OCI-LY3 (cell line): Measurements from ENCODE around the gene GNAI1.

Experiments used
- EZH2phosphoT487 ChIP-seq: fragments of 200-600 bp; shearing (Covaris generic); IDR thresholded peaks from 2 replicates; pipeline ENCODE4 v1.6.1; 2018; ENCODE audit warnings: antibody characterized with exemption, mixed run types, low read depth
- TF ChIP-seq, protein P1 (sequence below): fragments of 200-600, 300-600 bp; sonication (generic); IDR thresholded peaks from 2 replicates; pipeline ENCODE4 v1.5.1; 2014; ENCODE audit warnings: antibody characterized with exemption, low read length, low read depth

GRCh38 chr7:80153446-80153845, 18.8 kb downstream of the GNAI1 start:
- TF ChIP-seq, protein P1, sequence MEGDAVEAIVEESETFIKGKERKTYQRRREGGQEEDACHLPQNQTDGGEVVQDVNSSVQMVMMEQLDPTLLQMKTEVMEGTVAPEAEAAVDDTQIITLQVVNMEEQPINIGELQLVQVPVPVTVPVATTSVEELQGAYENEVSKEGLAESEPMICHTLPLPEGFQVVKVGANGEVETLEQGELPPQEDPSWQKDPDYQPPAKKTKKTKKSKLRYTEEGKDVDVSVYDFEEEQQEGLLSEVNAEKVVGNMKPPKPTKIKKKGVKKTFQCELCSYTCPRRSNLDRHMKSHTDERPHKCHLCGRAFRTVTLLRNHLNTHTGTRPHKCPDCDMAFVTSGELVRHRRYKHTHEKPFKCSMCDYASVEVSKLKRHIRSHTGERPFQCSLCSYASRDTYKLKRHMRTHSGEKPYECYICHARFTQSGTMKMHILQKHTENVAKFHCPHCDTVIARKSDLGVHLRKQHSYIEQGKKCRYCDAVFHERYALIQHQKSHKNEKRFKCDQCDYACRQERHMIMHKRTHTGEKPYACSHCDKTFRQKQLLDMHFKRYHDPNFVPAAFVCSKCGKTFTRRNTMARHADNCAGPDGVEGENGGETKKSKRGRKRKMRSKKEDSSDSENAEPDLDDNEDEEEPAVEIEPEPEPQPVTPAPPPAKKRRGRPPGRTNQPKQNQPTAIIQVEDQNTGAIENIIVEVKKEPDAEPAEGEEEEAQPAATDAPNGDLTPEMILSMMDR = no peak
- no peak for TF ChIP-seq EZH2phosphoT487
